ENCODE measurements around the gene CCDC146.

GRCh38 chr7:77262316-77262715 lies 139.9 kb downstream of the CCDC146 start:
- TF ChIP-seq CTCF (IDR thresholded peaks at IDR 0.05; ENCODE audit: low read depth, low read length, missing input control) = no peak
- no peak for TF ChIP-seq REST (IDR thresholded peaks at IDR 0.05)
- no peak for TF ChIP-seq JUND (IDR thresholded peaks at IDR 0.05)
- no peak for TF ChIP-seq RAD21 (IDR thresholded peaks at IDR 0.05)
- no peak for TF ChIP-seq TAF1 (conservative IDR thresholded peaks at IDR 0.05)
- no peak for TF ChIP-seq MAX (IDR thresholded peaks at IDR 0.05)
- TF ChIP-seq YY1 (IDR thresholded peaks at IDR 0.05) = no peak
- TF ChIP-seq FOXA1 (IDR thresholded peaks at IDR 0.05) = no peak
- TF ChIP-seq RXRA (IDR thresholded peaks at IDR 0.05) = no peak
- TF ChIP-seq HNF4G (IDR thresholded peaks at IDR 0.05) = no peak
- no peak for TF ChIP-seq SP1 (IDR thresholded peaks at IDR 0.05)
- no peak for TF ChIP-seq GABPA (IDR thresholded peaks at IDR 0.05 in 1 of 2, conservative IDR thresholded peaks at IDR 0.05 in 1 of 2)
- no peak for TF ChIP-seq ZBTB33 (IDR thresholded peaks at IDR 0.05)
